ENCODE data around the gene FAM228B.
"Not testable (repeated sequence)": the region's sequence is repeated elsewhere in the genome, so short reads cannot be mapped to it uniquely, and the experiment has no call there.

FAM228B gene
- 7.2 to 13.6 (median 10.9) reads per million in 4 experiments for total RNA-seq

DNA sequence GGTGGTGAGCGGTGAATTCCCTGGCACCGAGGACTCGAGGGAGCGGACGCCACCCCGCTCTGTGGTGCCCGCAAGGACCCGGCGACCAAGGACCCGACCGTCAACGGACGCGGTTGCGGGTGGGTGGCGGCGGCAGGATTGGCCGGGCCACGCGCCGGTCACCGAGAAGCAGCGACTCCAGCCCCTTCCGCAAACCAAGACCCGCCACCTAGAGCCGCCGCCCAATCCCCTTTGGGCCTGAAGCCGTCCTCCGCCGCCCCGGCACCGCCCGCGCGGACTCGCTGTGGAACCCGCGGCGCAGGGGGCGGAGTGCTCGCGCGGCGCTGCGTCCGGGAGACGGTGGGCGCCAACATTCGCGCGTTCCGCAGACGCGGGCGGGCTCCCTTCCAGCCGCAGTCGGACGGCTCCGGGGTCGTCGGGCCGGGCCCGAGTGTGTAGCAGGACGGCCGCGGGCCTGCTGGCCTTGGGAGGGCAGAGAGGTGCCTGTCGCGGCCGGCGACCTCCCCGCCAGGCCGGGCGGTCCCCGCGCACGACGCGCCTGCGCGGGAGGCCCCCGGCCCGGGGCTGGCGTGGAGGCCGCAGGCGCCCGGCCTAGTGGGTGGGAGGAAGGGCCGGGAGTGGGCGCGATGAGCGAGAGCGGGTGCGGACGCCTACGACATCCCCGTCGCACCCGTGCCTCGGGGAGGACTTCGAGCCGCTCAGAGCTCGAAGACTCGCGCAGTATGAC lies at the start of gene FAM228B, which contains the start of gene PFN4:
Gene FAM228B (plus strand): TSS at position 275 of the 727 bp plus-strand sequence. CDS start 893 bp downstream, outside the sequence.
Gene PFN4 (minus strand): TSS at position 140 of the 727 bp plus-strand sequence. CDS start 799 bp downstream, outside the sequence.
- DNase-seq, result peak; percentile 23

DNA sequence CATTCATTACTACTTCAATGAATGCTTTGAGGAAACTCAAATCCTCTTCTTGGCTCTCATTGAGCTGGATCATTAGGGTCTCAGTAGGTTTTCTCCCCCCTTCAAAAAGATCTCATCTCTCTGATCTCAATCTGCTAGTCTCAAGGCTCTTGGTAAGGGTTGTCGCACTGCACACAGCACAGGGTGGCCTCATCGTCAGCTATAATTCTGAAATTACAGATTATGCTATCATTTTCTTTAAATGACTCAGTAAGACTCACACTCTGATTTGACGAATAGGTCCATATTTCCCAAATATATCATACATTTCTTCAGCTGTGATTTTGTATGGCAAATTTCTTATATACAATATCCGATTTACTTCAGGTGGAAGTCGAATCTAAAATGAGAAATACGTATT lies 49.5 kb upstream of the FAM228B start:
- no peak for DNase-seq

DNA sequence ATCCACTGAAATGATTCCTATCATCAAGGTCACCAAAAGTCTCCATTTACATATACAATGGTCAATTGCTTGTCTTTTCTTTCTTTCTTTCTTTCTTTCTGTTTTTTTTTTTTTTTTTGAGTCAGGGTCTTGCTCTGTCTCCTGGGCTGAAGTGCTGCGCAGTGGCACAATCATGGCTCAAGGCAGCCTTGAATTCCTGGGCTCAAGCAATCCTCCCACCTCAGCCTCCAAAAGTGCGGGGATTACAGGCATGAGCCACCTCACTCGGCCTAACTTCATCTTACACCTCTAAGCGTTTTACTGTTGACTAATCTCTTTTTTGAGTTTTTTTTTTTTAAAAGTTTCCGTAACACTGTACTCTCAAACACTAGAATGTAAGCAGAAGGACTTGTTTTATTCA lies 48.0 kb upstream of the FAM228B start:
- DNase-seq, result no peak

DNA sequence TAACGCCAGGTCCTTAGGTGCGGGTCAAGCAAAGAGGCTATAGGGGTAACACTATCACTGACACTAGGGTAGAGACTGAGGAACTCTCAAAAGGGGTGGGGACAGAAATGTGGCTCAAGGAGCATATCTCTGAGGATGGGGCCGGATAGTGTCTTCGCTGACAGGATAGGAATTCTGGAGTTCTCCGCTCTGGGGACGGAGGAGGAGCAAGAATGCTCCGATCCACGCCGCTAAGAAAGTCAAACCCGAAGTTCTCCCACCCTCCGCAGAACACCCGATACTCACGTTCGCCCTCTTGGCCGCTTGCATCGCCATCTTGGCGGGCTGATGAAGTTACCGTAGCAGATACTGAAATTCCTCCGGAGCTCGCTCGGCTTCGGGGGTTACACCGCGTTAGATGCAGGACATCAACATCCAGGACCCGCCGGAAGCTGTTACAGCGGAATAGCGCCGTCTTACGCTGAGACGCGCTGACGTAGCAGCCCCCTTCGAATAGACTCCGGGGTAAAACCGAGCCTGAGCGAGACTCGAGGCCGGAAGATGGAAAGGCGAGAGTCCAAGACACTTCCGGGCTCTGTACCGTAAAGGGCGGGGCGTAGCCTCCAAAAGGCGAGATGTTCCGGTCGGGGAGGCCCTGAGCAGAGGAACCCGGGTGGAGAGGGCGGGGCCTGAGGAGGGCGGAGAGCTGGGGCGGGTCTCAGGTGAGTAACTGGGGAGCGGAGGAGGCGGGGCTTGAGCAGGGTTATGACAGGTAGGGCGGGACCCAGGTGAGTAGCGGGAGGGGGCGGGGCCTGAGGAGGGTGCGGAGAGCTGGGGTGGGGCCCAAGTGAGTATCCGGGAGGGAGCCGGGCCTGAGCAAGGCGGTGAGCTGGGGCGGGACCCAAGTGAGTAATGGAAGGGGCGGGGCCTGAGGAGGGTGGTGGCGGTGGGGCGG lies 47.1 kb upstream of the FAM228B start, which contains the start of gene SF3B6:
Gene SF3B6 (minus strand): TSS at position 412 of the 934 bp plus-strand sequence. CDS start 97 bp downstream, at position 315.
- peak; percentile 99 for DNase-seq

DNA sequence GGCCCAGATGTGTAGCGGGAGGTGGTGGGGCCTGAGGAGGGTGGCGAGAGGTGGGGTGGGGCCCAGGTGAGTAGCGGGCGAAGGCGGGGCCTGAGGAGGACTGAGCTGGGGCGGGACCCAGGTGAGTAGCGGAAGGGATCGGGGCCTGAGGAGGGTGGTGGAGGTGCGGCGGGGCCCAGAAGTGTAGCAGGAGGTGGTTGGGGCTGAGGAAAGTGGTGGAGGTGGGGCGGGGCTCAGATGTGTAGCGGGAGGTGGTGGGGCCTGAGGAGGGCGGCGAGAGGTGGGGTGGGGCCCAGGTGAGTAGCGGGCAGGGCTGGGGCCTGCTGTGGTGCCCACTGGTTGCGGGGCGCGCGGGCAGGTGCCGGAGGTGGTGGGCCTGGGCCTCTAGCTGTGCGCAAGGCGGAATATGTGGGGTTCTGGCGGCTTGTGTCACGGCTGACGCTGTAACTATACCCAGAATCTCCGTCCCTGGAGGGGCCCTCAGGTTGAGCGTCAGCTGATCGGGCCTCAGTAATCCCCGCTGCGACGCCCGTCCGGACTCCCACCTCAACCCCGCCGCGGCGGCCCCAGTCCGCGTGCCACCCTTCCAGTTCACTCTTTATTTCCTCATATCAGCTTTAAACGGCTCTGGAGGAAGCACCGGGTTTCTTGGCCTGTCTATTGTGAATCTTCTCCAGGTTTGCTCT lies 46.3 kb upstream of the FAM228B start:
- no peak for DNase-seq

DNA sequence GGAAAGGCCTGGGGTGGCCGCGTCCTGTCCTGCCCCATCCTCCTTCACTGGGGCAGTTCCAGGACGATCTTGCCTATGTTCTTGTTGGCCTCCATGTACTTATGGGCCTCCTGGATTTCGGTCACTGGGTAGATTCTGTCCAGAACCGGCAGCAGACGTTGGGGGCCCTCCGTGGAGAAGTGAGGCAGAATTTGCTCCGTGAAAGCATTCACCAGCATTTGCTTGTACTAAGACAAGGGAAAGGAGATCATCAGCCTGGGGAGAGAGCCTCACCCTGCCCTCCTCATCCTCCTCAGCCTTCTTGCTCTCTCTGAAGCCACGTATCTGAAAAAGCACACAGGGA lies 45.8 kb upstream of the FAM228B start:
- no peak for DNase-seq

DNA sequence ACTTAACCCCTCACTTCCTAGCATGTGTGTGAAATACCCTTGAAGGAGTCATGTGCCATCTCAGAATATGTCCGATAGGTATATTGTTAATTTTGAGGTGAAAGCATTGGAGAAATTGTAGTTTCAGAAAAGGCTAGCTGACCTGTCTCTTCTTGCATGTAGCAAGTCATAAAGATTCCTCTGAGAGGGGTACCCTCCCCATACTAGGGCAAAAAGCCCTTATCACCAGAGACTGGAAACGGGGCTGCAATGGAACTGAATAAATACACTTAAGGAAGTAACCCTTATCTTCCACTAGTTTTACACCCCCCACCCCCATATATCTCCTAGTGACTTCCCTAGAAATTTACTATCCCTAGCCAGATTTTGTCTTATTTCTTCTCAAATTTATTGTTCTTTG lies 45.4 kb upstream of the FAM228B start:
- DNase-seq, result no peak

DNA sequence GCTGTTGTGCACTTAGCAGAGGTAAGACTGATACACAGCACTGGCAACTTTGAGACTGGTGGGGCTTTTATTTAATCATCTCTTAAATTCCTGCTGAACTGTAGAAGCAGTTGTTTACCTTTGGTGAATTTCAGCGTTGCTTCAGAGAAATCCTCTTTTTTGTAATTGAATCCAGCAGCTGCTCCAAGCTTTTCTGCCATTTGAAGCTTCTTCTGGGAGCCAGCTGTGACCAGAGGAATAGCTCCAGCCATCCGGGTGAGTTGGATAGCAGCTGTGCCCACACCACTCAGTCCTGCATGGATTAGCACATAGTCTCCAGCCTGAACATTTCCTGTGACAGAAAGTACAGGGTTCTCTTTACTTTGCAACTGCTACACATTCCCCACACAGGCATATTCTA lies 42.6 kb upstream of the FAM228B start:
- DNase-seq, result no peak

DNA sequence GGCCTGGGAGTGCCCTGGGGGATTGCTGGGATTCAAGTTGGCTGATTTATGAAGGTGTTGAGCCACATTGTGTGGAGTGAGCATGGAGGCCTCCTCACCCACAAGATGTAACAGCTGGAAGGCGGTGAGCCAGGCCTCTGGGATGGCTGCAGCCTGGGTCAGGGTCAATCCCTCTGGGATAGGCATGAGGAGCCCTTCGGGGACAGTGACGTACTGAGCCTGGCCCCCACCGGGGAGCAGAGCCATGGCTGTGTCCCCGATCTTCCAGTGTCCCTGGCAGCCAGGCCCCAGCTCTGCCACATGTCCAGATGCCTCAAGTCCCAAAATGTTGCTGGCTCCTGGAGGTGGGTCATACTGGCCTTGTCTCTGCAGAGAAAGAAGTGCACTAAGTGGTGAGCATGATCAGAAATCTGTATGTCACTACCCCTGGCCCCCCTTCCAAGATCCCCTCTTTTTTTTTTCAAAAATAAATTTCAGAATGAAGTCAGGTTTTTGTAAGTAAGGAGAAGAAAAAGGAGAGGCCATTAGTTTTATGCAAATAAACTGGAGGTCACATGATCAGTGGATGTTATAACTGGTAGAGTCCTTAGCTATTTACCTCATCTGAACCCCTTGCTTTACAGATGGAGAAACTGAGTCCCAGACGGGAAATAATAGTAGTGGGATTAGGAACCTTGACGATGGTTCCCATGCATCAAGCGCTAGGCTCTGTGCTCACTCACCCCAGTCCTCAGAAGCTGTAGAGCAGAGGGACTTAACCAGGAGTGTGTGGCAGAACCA lies 40.3 kb upstream of the FAM228B start:
- no peak for DNase-seq

DNA sequence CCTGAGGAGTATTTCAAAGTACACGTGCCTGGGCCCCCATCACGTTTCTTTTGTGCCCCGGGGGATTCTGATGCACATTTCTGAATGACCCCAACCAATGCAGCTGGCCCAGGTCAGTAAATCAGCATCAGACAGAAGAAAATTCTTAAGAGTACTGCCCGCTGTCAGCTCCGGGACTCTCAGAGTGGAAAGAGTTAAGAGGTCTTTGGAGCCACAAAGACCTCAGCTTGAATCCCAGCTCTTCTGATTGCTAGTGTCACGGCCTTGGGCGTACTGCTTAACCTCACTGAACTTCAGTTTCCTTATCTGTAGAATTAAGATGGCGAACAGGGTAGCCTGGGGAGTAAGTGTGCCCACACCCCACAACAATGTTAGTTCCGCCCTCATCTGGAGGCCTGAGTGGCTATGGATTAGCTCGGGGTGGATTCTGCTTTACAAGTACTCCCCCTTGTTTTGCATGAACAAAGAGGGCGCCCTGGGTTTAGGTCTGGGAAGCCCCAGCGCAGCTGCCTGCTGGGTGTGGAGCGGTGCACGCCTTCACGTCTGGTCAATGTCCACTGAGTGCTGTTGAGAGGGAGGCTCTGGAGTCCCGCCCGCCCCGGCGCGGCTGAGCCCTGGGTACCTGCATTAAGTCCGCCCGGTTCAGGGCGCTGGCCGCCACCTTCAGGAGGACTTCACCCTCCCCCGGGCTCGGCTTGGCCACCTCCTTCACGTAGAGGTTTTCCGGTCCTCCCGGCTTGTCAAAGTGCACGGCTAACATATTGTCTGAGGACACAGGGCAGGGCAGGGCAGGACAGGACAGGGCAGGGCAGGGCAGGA lies 39.5 kb upstream of the FAM228B start:
- no peak for DNase-seq

DNA sequence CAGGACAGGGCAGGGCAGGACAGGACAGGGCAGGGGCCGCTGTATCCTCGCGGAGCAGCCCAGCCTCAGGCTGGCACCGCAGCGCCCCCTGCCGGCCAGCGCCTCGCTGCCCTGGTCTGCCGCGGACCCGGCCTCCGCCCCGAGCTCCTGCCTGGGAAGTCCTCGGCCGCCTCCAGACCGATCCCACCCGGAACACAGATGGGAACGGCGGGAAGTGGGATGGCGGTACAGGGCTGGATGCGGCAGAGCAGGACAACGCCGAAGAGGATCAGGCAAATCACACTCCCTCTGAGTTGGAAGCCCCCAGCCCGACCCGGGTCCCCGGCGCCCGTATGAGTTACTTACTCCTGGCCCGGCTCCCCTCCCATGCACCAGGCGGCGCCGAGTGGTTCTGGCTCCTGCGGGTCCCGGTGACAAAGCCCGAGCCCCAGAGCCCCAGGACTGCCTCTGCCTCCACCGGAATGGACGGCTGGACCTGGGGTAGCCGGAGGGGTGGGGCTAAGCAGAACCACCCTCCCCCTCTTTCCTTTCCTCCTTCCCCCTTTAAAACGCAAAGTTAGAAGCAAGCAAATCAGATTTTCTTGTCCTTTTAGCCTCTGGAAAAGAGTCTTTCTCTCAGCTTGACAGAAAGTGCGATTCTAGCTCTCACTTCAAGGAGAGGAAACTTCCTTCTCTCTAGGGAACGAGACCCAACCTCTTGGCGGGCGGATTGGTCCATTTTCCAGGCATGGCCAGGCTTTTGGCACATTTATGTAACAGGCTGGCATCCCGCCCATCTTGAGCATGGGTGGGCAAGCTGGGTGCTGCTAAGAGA lies 38.7 kb upstream of the FAM228B start, which contains the start of gene TP53I3:
Gene TP53I3 (minus strand): TSS at position 449 of the 814 bp plus-strand sequence. CDS start 508 bp downstream, outside the sequence.
- DNase-seq, result peak; percentile 68

DNA sequence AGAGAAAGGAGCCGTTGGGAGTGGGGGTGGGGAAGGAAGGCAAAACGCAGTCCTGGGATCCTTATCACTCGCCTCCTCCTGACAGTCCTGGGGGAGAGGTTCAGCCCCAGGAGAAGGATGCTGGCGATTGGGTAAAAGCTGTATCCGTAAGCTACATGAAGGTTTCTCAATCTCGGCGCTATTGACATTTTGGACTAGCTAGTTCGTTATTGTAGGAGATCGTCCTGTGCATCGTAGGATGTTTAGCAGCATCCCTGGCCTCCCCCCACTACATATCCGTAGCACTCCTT lies 38.1 kb upstream of the FAM228B start:
- no peak for DNase-seq

DNA sequence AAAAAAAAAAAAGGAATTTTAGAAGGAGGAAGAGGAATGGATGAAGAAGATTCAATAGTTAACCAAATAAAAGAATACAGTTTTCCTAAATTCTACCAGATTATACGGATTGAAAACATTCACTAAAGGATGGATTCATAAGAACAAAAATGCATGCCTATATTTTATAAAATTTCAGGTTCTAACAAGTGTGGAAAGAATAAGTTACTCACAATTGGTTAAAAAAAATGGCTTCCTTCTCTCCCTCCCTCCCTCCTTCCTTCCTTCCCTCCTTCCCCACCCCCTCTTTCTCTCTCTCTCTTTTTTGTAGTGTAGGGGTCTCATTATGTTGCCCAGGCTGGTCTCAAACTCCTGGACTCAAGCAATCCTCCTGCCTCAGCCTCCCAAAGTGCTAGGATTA lies 37.0 kb upstream of the FAM228B start:
- no peak for DNase-seq

DNA sequence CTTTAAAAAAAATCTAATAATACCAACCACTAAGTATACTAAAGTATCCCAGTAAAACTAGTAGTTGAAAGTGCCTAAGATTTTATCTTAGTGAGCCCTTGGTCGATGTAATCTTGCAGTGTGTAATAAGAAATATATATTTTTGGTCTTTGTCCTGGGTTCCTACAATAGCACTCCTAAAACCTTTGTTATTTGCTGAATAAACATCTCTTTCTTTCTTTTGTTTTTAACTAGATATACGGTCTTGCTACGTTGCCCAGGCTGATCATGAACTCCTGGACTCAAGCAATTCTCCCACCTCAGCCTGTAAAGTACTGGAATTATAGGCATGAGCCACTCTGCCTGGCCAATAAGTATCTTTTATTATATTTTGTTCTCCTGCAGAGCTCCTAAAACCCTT lies 36.2 kb upstream of the FAM228B start:
- no peak for DNase-seq

DNA sequence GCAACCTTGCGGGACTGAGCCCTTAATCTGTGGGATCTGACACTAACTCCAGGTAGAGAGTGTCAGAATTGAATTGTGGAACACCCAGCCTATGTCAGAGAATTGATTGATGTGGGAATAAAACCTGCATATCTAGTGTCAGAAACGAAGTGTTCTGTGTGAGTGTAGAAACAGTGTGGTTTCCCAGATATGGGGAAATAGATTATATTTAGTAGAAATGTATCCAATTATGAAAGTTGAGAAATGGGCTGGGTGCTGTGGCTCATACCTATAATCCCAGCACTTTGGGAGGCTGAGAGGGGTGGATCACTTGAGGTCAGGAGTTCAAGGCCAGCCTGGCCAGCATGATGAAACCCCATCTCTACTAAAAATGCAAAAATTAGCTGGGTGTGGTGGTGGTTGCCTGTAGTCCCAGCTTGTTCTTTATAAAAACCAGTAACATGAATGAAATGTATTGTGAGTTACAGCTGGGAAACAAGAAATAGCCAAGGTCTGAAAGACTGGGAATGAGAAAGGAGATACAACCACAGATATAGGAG lies 34.4 kb upstream of the FAM228B start:
- no peak for DNase-seq

DNA sequence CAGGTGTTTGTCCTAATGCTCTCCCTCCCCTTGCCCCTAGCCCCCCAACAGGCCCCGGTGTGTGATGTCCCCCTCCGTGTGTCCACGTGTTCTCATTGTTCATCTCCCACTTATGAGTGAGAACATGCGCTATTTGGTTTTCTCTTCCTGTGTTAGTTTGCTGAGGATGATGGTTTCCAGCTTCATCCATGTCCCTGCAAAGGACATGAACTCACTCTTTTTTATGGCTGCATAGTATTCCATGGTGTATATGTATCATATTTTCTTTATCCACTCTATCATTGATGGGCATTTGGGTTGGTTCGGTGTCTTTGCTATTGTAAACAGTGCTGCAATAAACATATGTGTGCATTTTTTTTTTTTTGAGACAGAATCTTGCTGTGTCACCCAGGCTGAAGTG lies 30.0 kb upstream of the FAM228B start:
- DNase-seq, result not testable (repeated sequence)

DNA sequence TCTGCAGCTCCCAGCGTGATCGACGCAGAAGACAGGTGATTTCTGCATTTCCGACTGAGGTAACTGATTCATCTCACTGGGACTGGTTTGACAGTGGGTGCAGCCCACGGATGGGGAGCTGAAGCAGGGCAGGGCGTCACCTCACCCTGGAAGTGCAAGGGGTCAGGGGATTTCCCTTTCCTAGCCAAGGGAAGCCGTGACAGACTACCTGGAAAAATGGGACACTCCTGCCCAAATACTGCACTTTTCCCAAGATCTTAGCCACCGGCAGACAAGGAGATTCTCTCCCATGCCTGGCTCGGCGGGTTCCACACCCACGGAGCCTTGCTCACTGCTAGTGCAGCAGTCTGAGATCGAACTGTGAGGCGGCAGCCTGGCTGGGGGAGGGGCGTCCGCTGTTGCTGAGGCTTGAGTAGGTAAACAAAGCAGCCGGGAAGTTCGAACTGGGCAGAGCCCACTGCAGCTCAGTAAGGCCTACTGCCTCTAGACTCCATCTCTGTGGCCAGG lies 28.0 kb upstream of the FAM228B start:
- DNase-seq, result not testable (repeated sequence)

DNA sequence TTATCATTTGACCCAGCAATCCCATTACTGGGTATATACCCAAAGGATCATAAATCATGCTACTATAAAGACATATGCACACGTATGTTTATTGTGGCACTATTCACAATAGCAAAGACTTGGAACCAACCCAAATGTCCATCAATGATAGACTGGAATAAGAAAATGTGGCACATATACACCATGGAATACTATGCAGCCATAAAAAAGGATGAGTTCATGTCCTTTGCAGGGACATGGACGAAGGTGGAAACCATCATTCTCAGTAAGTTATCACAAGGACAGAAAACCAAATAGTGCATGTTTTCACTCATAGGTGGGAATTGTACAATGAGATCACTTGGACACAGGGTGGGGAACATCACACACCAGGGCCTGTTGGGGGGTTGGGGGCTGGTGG lies 22.5 kb upstream of the FAM228B start:
- not testable (repeated sequence) for DNase-seq

DNA sequence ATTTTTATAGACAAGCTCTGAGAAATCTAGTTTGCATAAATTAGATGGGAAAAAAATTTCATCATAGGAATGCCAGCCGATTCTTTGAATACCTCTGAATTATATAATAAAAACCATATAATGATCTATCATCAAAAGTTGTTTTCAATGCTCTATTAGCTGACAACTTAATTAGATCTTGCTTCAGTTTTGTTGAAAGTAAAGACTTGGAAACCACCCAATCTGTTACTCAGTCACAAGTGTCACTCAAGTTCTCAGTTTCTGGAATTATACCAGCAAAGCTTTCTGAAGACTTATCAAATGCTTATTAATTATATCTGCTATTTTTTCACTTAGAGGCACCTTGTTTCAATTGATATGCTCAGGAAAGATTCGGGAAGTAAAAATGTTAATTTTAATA lies 21.3 kb upstream of the FAM228B start:
- DNase-seq, result no peak

DNA sequence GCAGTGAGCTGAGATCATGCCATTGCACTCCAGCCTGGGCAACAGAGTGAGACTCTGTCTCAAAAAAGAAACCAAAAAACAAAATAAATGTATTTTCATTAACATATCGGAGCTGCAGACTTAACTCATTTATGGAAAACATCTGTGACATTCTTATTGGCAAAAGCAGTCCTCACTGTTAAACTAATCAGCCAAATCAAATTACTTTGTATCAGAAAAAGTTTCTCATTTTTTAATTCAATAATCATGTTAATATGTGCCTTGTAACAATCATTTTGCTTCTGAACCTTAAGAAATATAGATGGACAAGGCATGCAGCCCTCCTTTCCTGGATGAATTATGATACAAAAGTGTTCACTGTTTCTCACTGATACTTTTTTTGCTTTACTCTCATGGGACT lies 20.6 kb upstream of the FAM228B start:
- DNase-seq, result no peak

Measured in effector CD8-positive, alpha-beta T cell (primary cell).